Upper lobe of right lung (tissue), 1 donor: ENCODE results near the gene MLLT10. TPM values are rescaled to one million over a fixed set of nuclear protein-coding genes. Genes with fewer than 3 reads are reported as not detected.

Source experiments
- ATAC-seq: fragments of 200-7000 bp; cut with Tn5 transposase; one replicate; pipeline ENCODE4 v1.9.1; 2020; ENCODE audit warnings: mild to moderate bottlenecking, moderate library complexity
- DNase-seq: peaks from one replicate; pipeline ENCODE4 v3.0.0-alpha.2; 2020
- H3K27ac ChIP-seq: fragments of 200-600 bp; one replicate; pipeline ENCODE4 v1.8.0; 2022
- H3K27me3 ChIP-seq: fragments of 200-600 bp; one replicate; pipeline ENCODE4 v1.8.0; 2022; ENCODE audit warnings: mild to moderate bottlenecking
- H3K36me3 ChIP-seq: fragments of 200-600 bp; one replicate; pipeline ENCODE4 v1.8.0; 2022
- H3K4me1 ChIP-seq: fragments of 200-600 bp; one replicate; pipeline ENCODE4 v1.8.0; 2022
- H3K4me3 ChIP-seq: fragments of 200-600 bp; one replicate; pipeline ENCODE4 v1.8.0; 2022; ENCODE audit warnings: mild to moderate bottlenecking
- H3K9me3 ChIP-seq: fragments of 200-600 bp; one replicate; pipeline ENCODE4 v1.8.0; 2022
- intact Hi-C: fragments of 100-400 bp; cut with DNase I; formaldehyde crosslinking; loops from one replicate; pipeline ENCODE4 v1.11.0; 2022
- total RNA-seq: library from RNA; stranded (reverse); fragmentation: NEBNext Ultra II Directional; extraction: Animal tissue kit (Norgen Biotek cat#: 25700); gene quantifications from one replicate; pipeline ENCODE4 v1.2.1, GENCODE V29; 2021
- TF ChIP-seq, protein P1 (sequence below): fragments of 200-600 bp; IDR thresholded peaks from one replicate; pipeline ENCODE4 v1.8.0; 2022; ENCODE audit warnings: antibody characterized with exemption
- donor health status: DM: no; HTN: yes; CAD: no; lungs with severe emphysema.

MLLT10 gene
- total RNA-seq, 1 donor from 2014 or later, result 60.6 TPM

GRCh38 chr10:21521751-21522533, 12.1 kb upstream of the MLLT10 start:
- no peak for DNase-seq
- TF ChIP-seq, protein P1, sequence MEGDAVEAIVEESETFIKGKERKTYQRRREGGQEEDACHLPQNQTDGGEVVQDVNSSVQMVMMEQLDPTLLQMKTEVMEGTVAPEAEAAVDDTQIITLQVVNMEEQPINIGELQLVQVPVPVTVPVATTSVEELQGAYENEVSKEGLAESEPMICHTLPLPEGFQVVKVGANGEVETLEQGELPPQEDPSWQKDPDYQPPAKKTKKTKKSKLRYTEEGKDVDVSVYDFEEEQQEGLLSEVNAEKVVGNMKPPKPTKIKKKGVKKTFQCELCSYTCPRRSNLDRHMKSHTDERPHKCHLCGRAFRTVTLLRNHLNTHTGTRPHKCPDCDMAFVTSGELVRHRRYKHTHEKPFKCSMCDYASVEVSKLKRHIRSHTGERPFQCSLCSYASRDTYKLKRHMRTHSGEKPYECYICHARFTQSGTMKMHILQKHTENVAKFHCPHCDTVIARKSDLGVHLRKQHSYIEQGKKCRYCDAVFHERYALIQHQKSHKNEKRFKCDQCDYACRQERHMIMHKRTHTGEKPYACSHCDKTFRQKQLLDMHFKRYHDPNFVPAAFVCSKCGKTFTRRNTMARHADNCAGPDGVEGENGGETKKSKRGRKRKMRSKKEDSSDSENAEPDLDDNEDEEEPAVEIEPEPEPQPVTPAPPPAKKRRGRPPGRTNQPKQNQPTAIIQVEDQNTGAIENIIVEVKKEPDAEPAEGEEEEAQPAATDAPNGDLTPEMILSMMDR, result no peak
- Histone ChIP-seq H3K9me3 (no peaks in the 10 kb centered on the region), H3K4me1 (peaks cover 15% of the 10 kb centered on the region), H3K27me3 (peaks cover 24% of the 10 kb centered on the region), H3K27ac (no peak overlapping the region), H3K4me3 (no peak overlapping the region), H3K36me3 (no peaks in the 10 kb centered on the region)
- no peak for ATAC-seq
- intact Hi-C loops, result no loop called here

DNA sequence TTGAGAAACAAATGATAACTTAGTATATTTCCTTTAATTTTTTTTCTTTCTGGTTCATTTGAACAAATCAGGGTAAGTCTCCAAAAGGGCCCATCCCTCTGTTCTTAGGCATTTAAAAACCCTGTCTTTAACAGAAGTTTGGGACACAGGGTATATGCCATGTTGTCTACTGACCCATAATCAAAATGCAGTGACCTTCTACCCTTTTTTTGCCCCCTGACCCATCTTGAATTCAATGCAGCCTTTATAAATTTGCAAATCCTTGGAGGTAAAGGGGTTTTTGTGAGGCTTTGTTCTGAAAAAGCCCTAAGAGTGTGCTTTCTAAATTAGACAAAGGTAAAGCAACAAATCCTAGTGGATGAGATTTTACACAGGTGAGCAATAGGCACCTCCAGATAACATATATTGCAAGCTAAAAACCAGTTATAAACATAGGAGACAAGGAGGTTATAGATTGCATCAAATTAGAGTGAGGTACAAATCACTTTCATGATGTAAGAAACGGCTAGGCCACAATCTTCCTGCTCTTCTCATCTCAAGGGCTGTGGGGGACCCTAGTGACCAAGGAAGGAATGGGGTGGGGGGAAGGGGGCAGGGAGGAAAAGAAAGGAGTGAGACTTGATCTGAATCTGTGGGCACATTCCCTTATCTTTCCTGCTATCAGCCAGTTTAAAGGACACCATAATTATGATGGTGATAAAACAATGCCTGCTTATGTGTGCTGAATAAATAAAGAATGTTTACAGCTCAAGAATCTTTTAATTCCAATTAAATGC, 11.2 kb upstream of the MLLT10 start:
- Histone ChIP-seq H3K4me3 (no peak overlapping the region), H3K27me3 (peaks cover 17% of the 10 kb centered on the region), H3K27ac (no peak overlapping the region), H3K36me3 (no peaks in the 10 kb centered on the region), H3K9me3 (no peaks in the 10 kb centered on the region), H3K4me1 (peaks cover 12% of the 10 kb centered on the region)
- TF ChIP-seq, protein P1, result no peak
- ATAC-seq (no peak), DNase-seq (no peak)
- intact Hi-C loops, result no loop called here

GRCh38 chr10:21523557-21524008, 10.4 kb upstream of the MLLT10 start:
- peaks cover 11% of the 10 kb centered on the region for H3K4me1 ChIP-seq
- intact Hi-C loops, result no loop called here
- no peak for DNase-seq
- H3K4me3 ChIP-seq, result no peak overlapping the region
- H3K9me3 ChIP-seq, result no peaks in the 10 kb centered on the region
- no peak overlapping the region for H3K27ac ChIP-seq
- peaks cover 11% of the 10 kb centered on the region for H3K27me3 ChIP-seq
- H3K36me3 ChIP-seq, result no peaks in the 10 kb centered on the region
- ATAC-seq, result no peak
- TF ChIP-seq, protein P1, result no peak

GRCh38 chr10:21524131-21524525, 9.9 kb upstream of the MLLT10 start:
- H3K27ac ChIP-seq, result peak overlapping the region; percentile 98
- ATAC-seq (no peak), DNase-seq (no peak)
- H3K4me1 ChIP-seq, result peaks cover 7% of the 10 kb centered on the region
- intact Hi-C loops, result no loop called here
- peak overlapping the region; percentile 84 for H3K4me3 ChIP-seq
- no peaks in the 10 kb centered on the region for H3K36me3 ChIP-seq
- TF ChIP-seq, protein P1, result no peak
- H3K9me3 ChIP-seq, result no peaks in the 10 kb centered on the region
- peaks cover 5% of the 10 kb centered on the region for H3K27me3 ChIP-seq

DNA sequence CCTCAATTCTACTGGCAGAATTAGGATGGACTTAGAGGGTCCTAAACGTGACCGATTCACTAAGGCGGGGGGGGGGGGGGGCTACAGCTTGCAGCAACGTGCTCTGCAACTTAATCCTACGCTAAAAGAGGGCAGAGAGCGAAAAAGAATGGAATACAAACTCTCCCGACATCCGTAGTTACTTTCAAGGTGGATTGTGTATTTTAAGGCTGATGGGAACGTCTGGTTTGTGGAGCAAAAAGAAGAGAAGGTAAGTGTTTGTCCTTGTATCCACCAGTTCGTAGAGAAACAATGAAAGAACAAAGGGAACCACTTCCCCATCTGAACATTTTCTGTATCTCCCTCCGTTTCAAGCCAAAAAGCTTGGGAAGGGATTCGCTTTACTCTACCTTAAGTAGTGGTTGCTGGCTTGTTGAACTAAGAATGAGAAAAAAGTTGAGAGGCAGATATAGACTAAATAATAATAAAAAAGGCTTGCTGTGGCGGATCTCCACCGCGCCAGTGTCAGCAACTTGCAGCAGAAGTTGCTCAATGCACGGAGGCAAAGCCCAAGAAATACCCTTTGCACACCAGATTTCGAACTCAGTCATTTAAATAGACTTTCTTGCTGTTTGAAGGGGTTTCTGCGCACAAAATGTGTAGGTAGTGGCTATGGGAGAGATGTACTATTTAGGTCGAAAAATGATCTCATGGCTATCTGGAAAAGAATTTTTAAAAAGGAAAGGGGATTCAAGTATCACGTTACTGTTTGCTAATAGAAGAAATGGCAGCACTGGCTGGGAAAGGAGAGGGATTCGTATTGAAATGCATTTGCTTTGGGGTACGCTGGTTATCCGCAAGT, 9.3 kb upstream of the MLLT10 start:
- intact Hi-C loops, result no loop called here
- no peak for ATAC-seq
- peak overlapping the region; percentile 98 for H3K27ac ChIP-seq
- H3K36me3 ChIP-seq, result no peaks in the 10 kb centered on the region
- H3K4me3 ChIP-seq, result peak overlapping the region; percentile 84
- H3K9me3 ChIP-seq, result no peaks in the 10 kb centered on the region
- no peak for DNase-seq
- no peaks in the 10 kb centered on the region for H3K27me3 ChIP-seq
- H3K4me1 ChIP-seq, result peaks cover 5% of the 10 kb centered on the region
- TF ChIP-seq, protein P1, result no peak
